Body of pancreas (tissue), 4 donors: ENCODE data around the gene CMTM5. TPM values are rescaled to one million over a fixed set of nuclear protein-coding genes. Genes with fewer than 3 reads are reported as not detected.

Experiments
- ATAC-seq: fragments of 150-250 bp; one replicate; pipeline ENCODE4 v1.9.1; 2016
- DNase-seq, 4 donors: peaks; one replicate each; pipeline ENCODE4 v3.0.0-alpha.2; 2019
- H3K27ac ChIP-seq, 4 donors: fragments of 200-600 bp; sonication (generic); 1 replicate in 3 of 4; 2 replicates in 1 of 4; pipeline versions ENCODE4 v1.5.1 to v1.6.1; 2016 to 2019; ENCODE audit warnings: mild to moderate bottlenecking in 1 of 4, mixed read lengths in 1 of 4, moderate library complexity in 1 of 4
- H3K27me3 ChIP-seq, 2 donors: fragments of 200-600 bp; sonication (generic); one replicate each; pipeline ENCODE4 v1.6.0; 2016; ENCODE audit warnings: mild to moderate bottlenecking in 1 of 2
- H3K36me3 ChIP-seq, 2 donors: fragments of 200-600 bp; sonication (generic); replicated peaks in 1 of 2; 2 replicates each; pipeline ENCODE4 v1.5.1; 2016; ENCODE audit warnings: low read depth in 2 of 2; ENCODE audit not compliant: insufficient read depth in 1 of 2
- H3K4me1 ChIP-seq: fragments of 200-600 bp; sonication (generic); one replicate; pipeline ENCODE4 v1.6.0; 2016
- H3K4me3 ChIP-seq, 2 donors: fragments of 200-600 bp; sonication (generic); 1 replicate in 1 of 2; 2 replicates in 1 of 2; pipeline ENCODE4 v1.5.1; 2016 to 2019
- H3K9me3 ChIP-seq, 3 donors: fragments of 200-600 bp; sonication (generic); 1 replicate in 2 of 3; 2 replicates in 1 of 3; pipeline ENCODE4 v1.5.1; 2016
- POLR2A ChIP-seq, 3 donors: fragments of 450-650 bp; IDR thresholded peaks; one replicate each; pipeline ENCODE4 v1.6.1; 2016; ENCODE audit warnings: antibody characterized with exemption in 3 of 3, mild to moderate bottlenecking in 2 of 3
- WGBS, 2 donors: methylation state at CpG; one replicate each; pipeline ENCODE4 v1.1.5; 2017; 5-methylcytosine and 5-hydroxymethylcytosine counted together
- intact Hi-C: fragments of 100-400 bp; cut with DNase I; formaldehyde crosslinking; loops from one replicate; pipeline ENCODE4 v1.15.1; 2023
- total RNA-seq, 2 donors: library from RNA; depleted of rRNA; stranded (reverse); fragments of >200 nt; gene quantifications; one replicate each; pipeline ENCODE4 v1.1.0, GENCODE V29; 2016
- TF ChIP-seq, protein P1 (sequence below), 7 experiments: fragments of 450-650 bp in 4 of 7; fragments of 200-600 bp in 3 of 7; sonication (generic) in 3 of 7; IDR thresholded peaks; one replicate each; pipeline ENCODE4 v1.5.1; 2016 to 2019; ENCODE audit warnings: antibody characterized with exemption in 7 of 7

The CMTM5 gene
- total RNA-seq, 2 donors from 2014 or later, result not detected

DNA sequence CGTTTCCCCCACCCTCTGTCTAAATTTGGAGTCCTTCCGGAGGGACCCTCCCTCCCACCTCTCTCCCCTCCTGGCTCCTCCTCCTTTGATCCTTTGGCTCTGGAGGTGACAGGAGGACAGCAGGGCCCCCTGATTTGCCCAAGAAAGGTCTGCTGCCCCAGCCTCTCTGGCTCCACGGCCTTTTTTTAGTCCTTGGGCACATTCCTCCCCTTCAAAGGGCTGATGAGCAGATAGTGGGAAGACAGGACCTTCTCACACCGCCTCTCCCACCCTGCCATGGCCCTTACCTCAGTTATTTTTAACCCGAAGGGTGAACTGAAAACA lies 31.4 kb downstream of the CMTM5 start:
- WGBS, 2 donors, result 46 to 48% methylated on average over 5 of the region's 5 CpGs
- TF ChIP-seq POLR2A (IDR thresholded peaks at IDR 0.05), result no peak
- TF ChIP-seq, protein P1, sequence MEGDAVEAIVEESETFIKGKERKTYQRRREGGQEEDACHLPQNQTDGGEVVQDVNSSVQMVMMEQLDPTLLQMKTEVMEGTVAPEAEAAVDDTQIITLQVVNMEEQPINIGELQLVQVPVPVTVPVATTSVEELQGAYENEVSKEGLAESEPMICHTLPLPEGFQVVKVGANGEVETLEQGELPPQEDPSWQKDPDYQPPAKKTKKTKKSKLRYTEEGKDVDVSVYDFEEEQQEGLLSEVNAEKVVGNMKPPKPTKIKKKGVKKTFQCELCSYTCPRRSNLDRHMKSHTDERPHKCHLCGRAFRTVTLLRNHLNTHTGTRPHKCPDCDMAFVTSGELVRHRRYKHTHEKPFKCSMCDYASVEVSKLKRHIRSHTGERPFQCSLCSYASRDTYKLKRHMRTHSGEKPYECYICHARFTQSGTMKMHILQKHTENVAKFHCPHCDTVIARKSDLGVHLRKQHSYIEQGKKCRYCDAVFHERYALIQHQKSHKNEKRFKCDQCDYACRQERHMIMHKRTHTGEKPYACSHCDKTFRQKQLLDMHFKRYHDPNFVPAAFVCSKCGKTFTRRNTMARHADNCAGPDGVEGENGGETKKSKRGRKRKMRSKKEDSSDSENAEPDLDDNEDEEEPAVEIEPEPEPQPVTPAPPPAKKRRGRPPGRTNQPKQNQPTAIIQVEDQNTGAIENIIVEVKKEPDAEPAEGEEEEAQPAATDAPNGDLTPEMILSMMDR (IDR thresholded peaks at IDR 0.05), result no peak
- H3K4me1 ChIP-seq, result no peaks in the 10 kb centered on the region
- no peaks in the 10 kb centered on the region for H3K27me3 ChIP-seq
- H3K9me3 ChIP-seq, result no peaks in the 10 kb centered on the region
- ATAC-seq (no peak), DNase-seq (no peak)
- H3K4me3 ChIP-seq, result no peak overlapping the region
- no peaks in the 10 kb centered on the region for H3K36me3 ChIP-seq
- no peak overlapping the region for H3K27ac ChIP-seq
- intact Hi-C loops, result no loop called here

DNA sequence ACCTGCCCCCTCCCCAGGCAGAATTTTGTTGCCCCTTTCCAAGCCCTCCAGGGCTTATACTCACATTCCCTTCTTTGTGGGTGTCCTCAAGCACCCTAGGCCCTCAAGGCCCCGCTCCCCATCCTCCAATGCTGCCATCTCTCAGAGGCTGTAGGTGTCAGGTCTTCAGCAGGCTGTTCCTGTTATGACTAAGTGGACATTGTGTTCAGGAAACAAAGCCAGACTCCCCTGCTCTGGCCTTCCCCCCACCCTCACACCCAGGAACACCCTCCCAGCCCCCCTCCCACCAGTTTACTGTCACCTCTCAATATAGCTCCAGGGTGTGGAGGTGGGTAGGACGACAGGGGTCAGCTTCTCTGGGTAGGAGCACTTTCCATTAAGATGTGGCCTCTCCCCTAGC lies 32.6 kb downstream of the CMTM5 start:
- ATAC-seq (no peak), DNase-seq (no peak)
- intact Hi-C loops, result no loop called here
- TF ChIP-seq POLR2A (IDR thresholded peaks at IDR 0.05), result no peak
- TF ChIP-seq, protein P1 (IDR thresholded peaks at IDR 0.05), result no peak
- Histone ChIP-seq H3K27ac (no peak overlapping the region), H3K27me3 (no peaks in the 10 kb centered on the region), H3K9me3 (no peaks in the 10 kb centered on the region), H3K36me3 (no peaks in the 10 kb centered on the region), H3K4me1 (no peaks in the 10 kb centered on the region), H3K4me3 (no peak overlapping the region)
- WGBS, 2 donors, result 81 to 83% methylated on average over 2 of the region's 2 CpGs

DNA sequence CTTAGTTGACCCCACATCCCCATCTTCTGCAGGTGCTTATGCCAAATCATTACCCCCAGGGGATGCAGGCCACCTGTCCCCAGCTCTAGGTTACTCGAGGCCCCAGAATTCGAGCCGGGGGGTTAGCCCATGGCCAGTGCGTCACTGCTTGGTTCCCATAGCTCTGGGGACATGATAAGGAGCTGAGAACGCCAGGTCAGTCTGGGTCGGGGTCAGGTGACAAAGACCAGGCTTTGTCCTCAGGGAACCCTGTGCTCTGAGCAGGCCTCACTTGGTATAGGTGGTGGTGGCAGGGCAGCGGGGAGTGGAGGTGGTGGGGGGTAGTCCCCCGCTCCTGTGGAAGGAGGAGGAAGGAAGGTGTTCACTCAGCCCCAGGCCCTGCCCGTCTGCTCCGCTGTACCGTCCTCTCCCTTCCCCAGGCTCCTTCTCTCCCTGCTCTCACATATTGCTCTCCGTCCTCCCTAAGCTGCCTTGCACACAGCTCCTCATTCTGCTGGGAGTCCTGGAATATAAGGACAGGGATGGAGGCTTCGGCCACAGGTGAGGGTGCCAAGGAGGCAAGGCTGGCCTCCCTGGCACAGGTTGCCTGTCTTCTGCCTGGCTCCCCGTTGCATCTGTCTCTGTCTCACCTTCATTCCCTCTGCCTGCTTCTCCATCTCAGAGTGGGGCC lies 33.3 kb downstream of the CMTM5 start:
- intact Hi-C loops, result no loop called here

DNA sequence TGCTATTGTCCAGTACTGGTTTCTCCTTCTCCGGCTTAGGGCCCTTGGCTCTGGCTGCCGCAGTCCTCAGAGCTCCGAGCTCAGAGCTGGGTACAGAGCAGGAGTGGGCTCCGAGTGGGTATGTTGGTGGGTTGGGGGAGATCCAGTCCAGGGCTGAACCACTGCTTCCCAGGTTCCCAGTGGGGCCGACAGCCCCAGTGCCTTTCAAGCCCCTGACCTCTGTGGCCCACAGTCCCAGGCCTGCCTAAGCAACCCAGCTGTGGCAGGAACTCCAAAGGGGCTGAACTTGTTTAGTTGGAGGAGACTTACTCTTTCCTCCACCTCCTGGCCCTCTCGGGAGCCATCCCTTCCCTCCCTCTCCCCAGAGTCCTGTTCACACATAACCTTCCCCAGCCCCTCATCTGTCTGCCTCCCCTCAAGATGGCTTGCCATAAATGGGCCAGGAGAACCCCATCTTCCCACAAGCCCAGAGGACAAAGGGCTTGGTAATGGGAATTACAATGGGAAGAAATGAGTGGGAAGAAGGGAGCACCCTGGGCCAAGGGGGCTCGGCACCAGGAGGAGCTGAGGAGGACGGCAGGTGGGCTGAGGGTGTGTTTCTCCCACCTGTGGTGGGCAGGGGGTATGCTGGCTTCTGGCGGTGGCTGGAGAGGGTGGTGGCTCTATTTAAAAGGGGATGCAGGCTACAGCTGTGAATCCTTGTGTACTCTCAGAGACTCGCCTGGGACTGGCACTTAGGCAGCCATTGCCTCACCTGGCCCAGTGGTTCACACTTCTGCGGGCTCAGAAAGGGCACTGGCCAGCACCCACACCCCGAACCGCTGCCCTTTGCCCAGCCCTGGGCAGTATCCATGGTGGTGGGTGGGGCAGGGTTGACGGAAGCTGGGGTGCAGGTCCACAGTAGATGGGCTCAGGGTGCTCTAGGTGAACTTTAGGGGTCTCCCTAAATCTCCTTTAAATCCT lies 35.0 kb downstream of the CMTM5 start:
- H3K27me3 ChIP-seq, result no peaks in the 10 kb centered on the region
- 82 to 87% methylated on average over 8 to 14 of the region's 14 CpGs for WGBS, 2 donors
- peaks cover 18% of the 10 kb centered on the region for H3K4me1 ChIP-seq
- no peak overlapping the region for H3K27ac ChIP-seq
- intact Hi-C loops, result no loop called here
- no peak overlapping the region for H3K4me3 ChIP-seq
- H3K9me3 ChIP-seq, result no peaks in the 10 kb centered on the region
- DNase-seq (no peak), ATAC-seq (no peak)
- TF ChIP-seq POLR2A (IDR thresholded peaks at IDR 0.05), result no peak
- TF ChIP-seq, protein P1 (IDR thresholded peaks at IDR 0.05), result no peak
- no peaks in the 10 kb centered on the region for H3K36me3 ChIP-seq

More for the DNA sequence above, 33.3 kb downstream of the CMTM5 start:
- H3K36me3 ChIP-seq, result no peaks in the 10 kb centered on the region
- peaks cover 3% of the 10 kb centered on the region for H3K4me1 ChIP-seq
- no peaks in the 10 kb centered on the region for H3K27me3 ChIP-seq
- no peak for TF ChIP-seq POLR2A (IDR thresholded peaks at IDR 0.05)
- TF ChIP-seq, protein P1 (IDR thresholded peaks at IDR 0.05), result no peak
- DNase-seq, result no peak
- H3K27ac ChIP-seq, result no peak overlapping the region
- 68 to 78% methylated on average over 14 of the region's 14 CpGs for WGBS, 2 donors
- no peaks in the 10 kb centered on the region for H3K9me3 ChIP-seq
- no peak for ATAC-seq
- H3K4me3 ChIP-seq, result no peak overlapping the region
